SK-N-MC (cell line): Measurements from ENCODE around the gene TMEM63A.

ENCODE experiments used
- EZH2 ChIP-seq: fragments of 200-600 bp; sonication (generic); IDR thresholded peaks from one replicate; pipeline ENCODE4 v1.6.1; 2017; ENCODE audit warnings: antibody characterized with exemption
- FOXP2 ChIP-seq: optimal IDR thresholded peaks from 2 replicates; pipeline ENCODE3; 2011; ENCODE audit warnings: mild to moderate bottlenecking, moderate library complexity; ENCODE audit not compliant: insufficient read depth; ENCODE audit errors: extremely low read length, control extremely low read depth
- POLR2AphosphoS5 ChIP-seq: IDR thresholded peaks from 2 replicates; pipeline ENCODE4 v1.6.1; 2012; ENCODE audit warnings: mild to moderate bottlenecking, low read depth, low read length, borderline replicate concordance

- TF ChIP-seq POLR2AphosphoS5 (no peak), FOXP2 (no peak), EZH2 (no peak)
Measured at GRCh38 chr1:225879521-225880221, 2.5 kb downstream of the TMEM63A start.
